22Rv1 (cell line): ENCODE data around the gene ATOH8.

Experiments used
- ZFX ChIP-seq: fragments of 450-650 bp; IDR thresholded peaks from 2 replicates; pipeline ENCODE4 v1.6.1; 2017; ENCODE audit warnings: antibody characterized with exemption, borderline replicate concordance
- TF ChIP-seq, protein P1 (sequence below): fragments of 450-650 bp; IDR thresholded peaks from 2 replicates; pipeline ENCODE4 v1.5.1; 2017; ENCODE audit warnings: mild to moderate bottlenecking

- TF ChIP-seq, protein P1, sequence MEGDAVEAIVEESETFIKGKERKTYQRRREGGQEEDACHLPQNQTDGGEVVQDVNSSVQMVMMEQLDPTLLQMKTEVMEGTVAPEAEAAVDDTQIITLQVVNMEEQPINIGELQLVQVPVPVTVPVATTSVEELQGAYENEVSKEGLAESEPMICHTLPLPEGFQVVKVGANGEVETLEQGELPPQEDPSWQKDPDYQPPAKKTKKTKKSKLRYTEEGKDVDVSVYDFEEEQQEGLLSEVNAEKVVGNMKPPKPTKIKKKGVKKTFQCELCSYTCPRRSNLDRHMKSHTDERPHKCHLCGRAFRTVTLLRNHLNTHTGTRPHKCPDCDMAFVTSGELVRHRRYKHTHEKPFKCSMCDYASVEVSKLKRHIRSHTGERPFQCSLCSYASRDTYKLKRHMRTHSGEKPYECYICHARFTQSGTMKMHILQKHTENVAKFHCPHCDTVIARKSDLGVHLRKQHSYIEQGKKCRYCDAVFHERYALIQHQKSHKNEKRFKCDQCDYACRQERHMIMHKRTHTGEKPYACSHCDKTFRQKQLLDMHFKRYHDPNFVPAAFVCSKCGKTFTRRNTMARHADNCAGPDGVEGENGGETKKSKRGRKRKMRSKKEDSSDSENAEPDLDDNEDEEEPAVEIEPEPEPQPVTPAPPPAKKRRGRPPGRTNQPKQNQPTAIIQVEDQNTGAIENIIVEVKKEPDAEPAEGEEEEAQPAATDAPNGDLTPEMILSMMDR = no peak
- no peak for TF ChIP-seq ZFX
These were observed 32.1 kb downstream of the ATOH8 start for GRCh38 chr2:85785871-85786270.
